Kidney (tissue), 14 donors: ENCODE data around the gene ARID3A. TPM values are rescaled to one million over a fixed set of nuclear protein-coding genes. Genes with fewer than 3 reads are reported as not detected.
A peak's percentile ranks its signal among the peaks of the same experiment; 100 is the strongest.

Experiments
- DNase-seq, 5 donors: peaks; one replicate each; pipeline ENCODE4 v3.0.0-alpha.2; 2013 to 2020
- FAIRE-seq: peaks from 2 replicates; lab custom pipeline; 2012; peaks lifted over from hg19 to GRCh38; lab: Jason Lieb, UNC
- H3K27ac ChIP-seq, 2 donors: one replicate each; pipeline ENCODE4 v1.7.0; 2013; ENCODE audit warnings: low read depth in 2 of 2, low read length in 2 of 2, inconsistent platforms in 1 of 2
- H3K27me3 ChIP-seq: one replicate; pipeline ENCODE4 v1.7.1; 2013; ENCODE audit warnings: low read length, inconsistent platforms; ENCODE audit not compliant: control insufficient read depth, insufficient read depth
- H3K36me3 ChIP-seq, 3 donors: one replicate each; pipeline versions ENCODE4 v1.7.0 to v1.7.1; 2013; ENCODE audit warnings: low read length in 3 of 3, control low read depth in 1 of 3, inconsistent platforms in 1 of 3; ENCODE audit not compliant: insufficient read depth in 3 of 3, control insufficient read depth in 2 of 3
- H3K4me1 ChIP-seq, 3 donors: one replicate each; pipeline versions ENCODE4 v1.7.0 to v1.7.1; 2013; ENCODE audit warnings: low read length in 3 of 3, inconsistent platforms in 1 of 3, low read depth in 1 of 3; ENCODE audit not compliant: control insufficient read depth in 2 of 3, insufficient read depth in 2 of 3
- H3K4me3 ChIP-seq, 3 donors: one replicate each; pipeline versions ENCODE4 v1.7.0 to v1.8.1; 2013; ENCODE audit warnings: low read length in 3 of 3, control low read depth in 1 of 3, inconsistent platforms in 1 of 3
- H3K9ac ChIP-seq, 3 donors: one replicate each; pipeline versions ENCODE4 v1.7.0 to v1.7.1; 2013; ENCODE audit warnings: low read length in 3 of 3, control low read depth in 1 of 3, inconsistent platforms in 1 of 3
- H3K9me3 ChIP-seq, 3 donors: one replicate each; pipeline versions ENCODE4 v1.7.0 to v1.7.1; 2013; ENCODE audit warnings: low read length in 3 of 3, control low read depth in 1 of 3, inconsistent platforms in 1 of 3; ENCODE audit not compliant: control insufficient read depth in 2 of 3, insufficient read depth in 1 of 3
- CTCF ChIP-seq: IDR thresholded peaks from 3 replicates; pipeline ENCODE4 v1.5.1; 2012; ENCODE audit warnings: mild to moderate bottlenecking, moderate library complexity, borderline replicate concordance; ENCODE audit not compliant: insufficient read depth; ENCODE audit errors: extremely low read depth
- intact Hi-C: fragments of 100-400 bp; cut with DNase I; formaldehyde crosslinking; loops from one replicate; pipeline ENCODE4 v1.11.1; 2022
- polyA plus RNA-seq: library from polyadenylated mRNA; stranded (reverse); fragments of 350-450 nt; fragmentation: Illumina TruSeq; extraction: RNeasy Lipid Tissue Mini Kit (QIAGEN cat#74804); gene quantifications from one replicate; pipeline ENCODE4 v1.2.3, GENCODE V29; 2014; ENCODE audit warnings: low read depth, low replicate concordance; ENCODE audit not compliant: insufficient read depth
- total RNA-seq: library from RNA; stranded (reverse); fragmentation: NEBNext Ultra II Directional; extraction: Animal tissue kit (Norgen Biotek cat#: 25700); gene quantifications from one replicate; pipeline ENCODE4 v1.2.1, GENCODE V29; 2021
- donor health status: control.
- donor health status: control.
- donor health status: control.
- donor health status: control.
- donor health status: control.
- donor health status: DM: yes; HTN: yes; CAD: no.
- donor health status: Normal renal cell carcinoma (clear cell type).

ARID3A gene
- total and polyA plus RNA-seq, 2 donors from 2014 or later, result 5.6 to 16.9 TPM

- FAIRE-seq (no peak), DNase-seq (peak in 1 of 5 donors; percentile 75)
- peak overlapping the region in 1 of 2 donors; percentile 78 for H3K27ac ChIP-seq
- H3K9ac ChIP-seq, result no peak overlapping the region
- H3K36me3 ChIP-seq, result peaks cover 0 to 2% (median 0%) of the 10 kb centered on the region in 3 donors
- peaks cover 0 to 48% (median 9%) of the 10 kb centered on the region in 3 donors for H3K4me1 ChIP-seq
- intact Hi-C loops, result no loop called here
- no peaks in the 10 kb centered on the region for H3K27me3 ChIP-seq
- TF ChIP-seq CTCF, result no peak
- peak overlapping the region in 1 of 3 donors; percentile 43 for H3K4me3 ChIP-seq
- H3K9me3 ChIP-seq, result no peaks in the 10 kb centered on the region
Observed at GRCh38 chr19:942133-942645, 16.4 kb downstream of the ARID3A start.

GRCh38 chr19:943551-944170 lies 17.8 kb downstream of the ARID3A start:
- intact Hi-C loops, result no loop called here
- TF ChIP-seq CTCF, result no peak
- no peak overlapping the region for H3K27ac ChIP-seq
- DNase-seq, result peak in 2 of 5 donors; percentile 55 to 61
- H3K4me1 ChIP-seq, result peaks cover 0 to 48% (median 9%) of the 10 kb centered on the region in 3 donors
- no peak for FAIRE-seq
- no peaks in the 10 kb centered on the region for H3K9me3 ChIP-seq
- no peaks in the 10 kb centered on the region for H3K36me3 ChIP-seq
- no peaks in the 10 kb centered on the region for H3K27me3 ChIP-seq
- H3K4me3 ChIP-seq, result no peak overlapping the region
- H3K9ac ChIP-seq, result no peak overlapping the region

GRCh38 chr19:944171-944567 lies 18.3 kb downstream of the ARID3A start:
- Histone ChIP-seq H3K4me3 (no peak overlapping the region), H3K27me3 (no peaks in the 10 kb centered on the region), H3K9me3 (no peaks in the 10 kb centered on the region), H3K36me3 (no peaks in the 10 kb centered on the region), H3K27ac (peak overlapping the region; percentile 25 to 36), H3K9ac (no peak overlapping the region), H3K4me1 (peaks cover 0 to 48% (median 9%) of the 10 kb centered on the region in 3 donors)
- intact Hi-C loops, result no loop called here
- peak; percentile 79 to 96 (median 87) for DNase-seq
- TF ChIP-seq CTCF, result no peak
- FAIRE-seq, result no peak
